OCI-LY1 (cell line): ENCODE measurements around the gene ASIC5.

ENCODE experiments used
- CTCF ChIP-seq: fragments of 200-600 bp; sonication (generic), shearing (Covaris generic); IDR thresholded peaks from 2 replicates; pipeline ENCODE4 v1.5.1; 2017; ENCODE audit warnings: mild to moderate bottlenecking, antibody characterized with exemption, low read length, moderate library complexity, mixed read lengths
- EZH2 ChIP-seq: fragments of 200-600 bp; sonication (generic), shearing (Covaris generic); IDR thresholded peaks from 2 replicates; pipeline ENCODE4 v1.8.0; 2017; ENCODE audit warnings: borderline replicate concordance, mixed run types, mild to moderate bottlenecking, antibody characterized with exemption, low read length, moderate library complexity, mixed read lengths

- TF ChIP-seq CTCF: no peak
- TF ChIP-seq EZH2: no peak
Measured at GRCh38 chr4:155887045-155887444, 21.0 kb upstream of the ASIC5 start.
